Measurements from ENCODE around the gene BAZ1B.

The BAZ1B gene

GRCh38 chr7:73437621-73438416 is 84.3 kb downstream of the BAZ1B start:
- no peak for TF ChIP-seq CTCF (conservative IDR thresholded peaks at IDR 0.05; ENCODE audit: low read depth, low read length)
- DNase-seq (ENCODE audit: low read depth), result no peak
- H3K4me3 ChIP-seq (ENCODE audit: low read depth, low read length), result no peak overlapping the region

- H3K4me3 ChIP-seq (ENCODE audit: low read depth, low read length), result no peak overlapping the region
- TF ChIP-seq CTCF (conservative IDR thresholded peaks at IDR 0.05; ENCODE audit: low read depth, low read length), result no peak
- no peak for DNase-seq (ENCODE audit: low read depth)
These were observed 85.0 kb downstream of the BAZ1B start for GRCh38 chr7:73437091-73437490.

- H3K4me3 ChIP-seq (ENCODE audit: low read depth, low read length), result no peak overlapping the region
- peak; percentile 26 for DNase-seq (ENCODE audit: low read depth)
- TF ChIP-seq CTCF (conservative IDR thresholded peaks at IDR 0.05; ENCODE audit: low read depth, low read length), result no peak
These were observed 85.8 kb downstream of the BAZ1B start for GRCh38 chr7:73436031-73436929.

- no peak overlapping the region for H3K4me3 ChIP-seq (ENCODE audit: low read depth, low read length)
- TF ChIP-seq CTCF (conservative IDR thresholded peaks at IDR 0.05; ENCODE audit: low read depth, low read length), result no peak
- no peak for DNase-seq (ENCODE audit: low read depth)
These were observed 86.6 kb downstream of the BAZ1B start for GRCh38 chr7:73435471-73436009.

GRCh38 chr7:73434701-73435069 is 87.4 kb downstream of the BAZ1B start:
- H3K4me3 ChIP-seq (ENCODE audit: low read depth, low read length), result no peak overlapping the region
- DNase-seq (ENCODE audit: low read depth), result no peak
- TF ChIP-seq CTCF (conservative IDR thresholded peaks at IDR 0.05; ENCODE audit: low read depth, low read length), result no peak

GRCh38 chr7:73433924-73434700 is 88.0 kb downstream of the BAZ1B start:
- H3K4me3 ChIP-seq (ENCODE audit: low read depth, low read length), result peak overlapping the region; percentile 59
- no peak for DNase-seq (ENCODE audit: low read depth)
- TF ChIP-seq CTCF (conservative IDR thresholded peaks at IDR 0.05; ENCODE audit: low read depth, low read length), result no peak
